ENCODE results near the gene DLX3. TPM values are rescaled to one million over a fixed set of nuclear protein-coding genes. Genes with fewer than 3 reads are reported as not detected.

Gene DLX3
- total and polyA plus RNA-seq, 2 of the 8 experiments (the other 6 are each of a cell fraction or from before 2014, with no cell fraction given): 0.15 to 0.20 TPM

GRCh38 chr17:49990921-49991320, 4.1 kb downstream of the DLX3 start:
- Histone ChIP-seq H3K36me3 (ENCODE audit: control insufficient read depth in 2 of 4, insufficient read depth in 4 of 4, low read length in 3 of 4) (no peaks in the 10 kb centered on the region; a peak in 1 of 8 replicates), H3K18ac (ENCODE audit: extremely low read depth, low read length) (no peak overlapping the region), H4K91ac (replicated peaks; ENCODE audit: insufficient read length, low read length) (no peak overlapping the region), H2BK20ac (ENCODE audit: low read length) (no peak overlapping the region), H2BK5ac (ENCODE audit: low read depth, low read length) (no peak overlapping the region), H3K4me1 (replicated peaks in 1 of 4; ENCODE audit: control insufficient read depth in 3 of 4, insufficient read depth in 4 of 4, low read length in 3 of 4) (peaks cover 7 to 34% (median 20%) of the 10 kb centered on the region in 4 experiments), H2AFZ (ENCODE audit: low read length) (no peak overlapping the region), H4K20me1 (replicated peaks in 1 of 2; ENCODE audit: control insufficient read depth in 1 of 2, insufficient read depth in 2 of 2, low read length in 2 of 2) (peaks cover under 1 to 10% of the 10 kb centered on the region in 2 experiments), H3K23ac (ENCODE audit: insufficient read length) (no peak overlapping the region), H3K79me1 (ENCODE audit: low read depth, low read length) (no peaks in the 10 kb centered on the region), H3K56ac (replicated peaks; ENCODE audit: insufficient read length, low read depth, low read length) (no peak overlapping the region), H2BK12ac (ENCODE audit: low read depth, low read length) (no peak overlapping the region), H3K4me2 (ENCODE audit: insufficient read depth in 1 of 2, low read depth in 2 of 2, low read length in 2 of 2) (no peak overlapping the region), H3K4ac (replicated peaks; ENCODE audit: insufficient read length, low read depth, low read length) (no peak overlapping the region), H3K27me3 (replicated peaks in 1 of 4; ENCODE audit: control insufficient read depth in 3 of 4, extremely low read depth in 1 of 4, insufficient read depth in 3 of 4, low read length in 3 of 4) (peaks cover 50 to 99% (median 89%) of the 10 kb centered on the region in 4 experiments), H3K79me2 (ENCODE audit: control insufficient read depth in 1 of 2, insufficient read depth in 2 of 2, low read length in 2 of 2) (no peaks in the 10 kb centered on the region), H3K9me3 (ENCODE audit: insufficient read depth in 2 of 2, low read depth in 1 of 2, low read length in 1 of 2) (peaks cover 0 to 5% of the 10 kb centered on the region in 2 experiments; a peak in 1 of 4 replicates), H3K9ac (replicated peaks in 1 of 4; ENCODE audit: extremely low read depth in 1 of 4, low read depth in 3 of 4, low read length in 3 of 4) (no peak overlapping the region), H2BK120ac (replicated peaks; ENCODE audit: low read depth, low read length) (no peak overlapping the region), H3K23me2 (ENCODE audit: low read depth, low read length) (peaks cover 17% of the 10 kb centered on the region; the same call in 1 of the 2 replicates), H4K5ac (ENCODE audit: insufficient read length, low read depth, low read length) (no peak overlapping the region), H2BK15ac (ENCODE audit: low read length) (no peak overlapping the region), H4K8ac (ENCODE audit: extremely low read depth, insufficient read depth, low read length) (no peak overlapping the region), H2AK5ac (ENCODE audit: low read depth, low read length) (no peak overlapping the region), H3K14ac (ENCODE audit: insufficient read length) (no peak overlapping the region), H3K27ac (ENCODE audit: low read depth, low read length) (no peak overlapping the region), H3K4me3 (ENCODE audit: extremely low read depth in 1 of 4, insufficient read depth in 2 of 4, low read depth in 3 of 4, low read length in 4 of 4) (no peak overlapping the region)
- peak in 1 of 2 experiments; percentile 42 for DNase-seq (ENCODE audit: low read depth in 1 of 2, low spot score in 2 of 2)
- FAIRE-seq: no peak
- TF ChIP-seq SP2 (IDR thresholded peaks at IDR 0.05; ENCODE audit: low read length) (no peak), POLR2A (IDR thresholded peaks at IDR 0.05; ENCODE audit: control extremely low read depth in 1 of 2, low read depth in 2 of 2, low read length in 2 of 2) (no peak), SAP30 (IDR thresholded peaks at IDR 0.05; ENCODE audit: insufficient read depth, insufficient replicate concordance, low read length) (no peak), RFX5 (IDR thresholded peaks at IDR 0.05; ENCODE audit: borderline replicate concordance, low read depth, low read length) (no peak), TAF7 (optimal IDR thresholded peaks at IDR 0.05; ENCODE audit: borderline replicate concordance, low read depth, low read length) (no peak), GABPA (IDR thresholded peaks at IDR 0.05; ENCODE audit: borderline replicate concordance, insufficient read depth, low read length) (no peak), SRF (IDR thresholded peaks at IDR 0.05; ENCODE audit: low read depth, low read length) (no peak)
- 77% methylated on average over 8 of the region's 8 CpGs; no CpG with 5 or more reads in 1 of the 2 experiments for WGBS, 2 experiments (ENCODE audit: extremely low coverage in 1 of 2, insufficient coverage in 1 of 2, insufficient read length in 1 of 2, insufficient replicate concordance in 2 of 2, low coverage in 1 of 2, low lambda C conversion rate in 2 of 2, missing lambda C conversion rate in 1 of 2)
- ChIA-PET CTCF (ENCODE audit: partially characterized antibody) (interaction anchor here (1.0 to 18.5 kb wide), 7 partner anchors 14 to 136 kb away, joined by 3 to 547 read pairs (median 43); partner anchors contain the start of gene TAC4), POLR2A (ENCODE audit: partially characterized antibody) (interaction anchor here (1.3 kb wide), 1 partner anchor 17 kb away, joined by 3 read pairs; no protein-coding TSS in a partner anchor)
